ENCODE data around the gene CEP68.
"Not testable (repeated sequence)": the region's sequence is repeated elsewhere in the genome, so short reads cannot be mapped to it uniquely, and the experiment has no call there.

Gene CEP68

DNA sequence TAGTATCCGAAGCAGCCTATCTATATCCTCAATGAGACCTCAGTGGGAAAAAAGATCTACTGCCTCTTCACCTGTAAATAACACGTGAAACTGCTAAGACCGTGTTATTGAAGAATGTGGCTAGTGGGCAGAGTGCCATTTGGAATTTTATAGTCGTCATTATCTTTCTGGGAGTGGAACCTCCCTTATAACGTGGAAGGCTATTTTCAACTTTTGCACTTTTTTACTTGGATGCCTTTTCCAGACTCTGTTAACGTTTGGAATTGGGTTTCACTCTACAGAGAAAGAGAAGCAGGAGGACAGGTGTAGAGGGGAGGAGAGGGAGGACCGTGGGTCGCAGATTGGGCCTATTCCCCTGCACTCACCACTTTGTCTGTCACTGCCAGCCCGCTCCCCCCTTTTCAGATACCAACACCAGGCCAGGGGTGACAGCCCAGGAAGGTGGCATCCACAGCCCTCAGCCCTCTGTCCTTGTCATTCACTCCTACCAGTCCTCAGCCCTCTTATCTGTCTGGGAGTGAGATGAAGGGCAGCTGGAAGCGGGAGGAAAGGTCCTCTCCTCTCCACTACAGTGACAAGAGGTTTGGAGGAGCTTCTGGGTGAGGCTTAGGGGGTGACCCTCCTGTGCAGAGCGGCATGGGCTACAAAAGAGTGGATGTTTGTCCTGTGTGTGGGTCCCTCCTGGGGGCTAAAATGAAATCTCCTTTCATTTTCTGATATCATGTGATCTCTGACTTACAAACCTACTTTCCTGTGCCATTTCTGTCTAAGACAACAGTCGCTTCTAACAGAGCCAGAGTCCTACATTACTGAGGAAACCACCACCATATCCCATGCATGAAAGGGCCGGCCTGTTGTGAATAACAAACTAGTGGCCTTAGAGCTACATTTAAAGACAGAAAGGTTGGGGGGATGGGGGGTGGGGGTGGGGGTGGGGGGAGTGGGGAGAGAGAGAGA, 23.9 kb upstream of the CEP68 start:
- DNase-seq: peak; percentile 54

GRCh38 chr2:65033178-65033577, 23.0 kb upstream of the CEP68 start:
- no peak for DNase-seq

DNA sequence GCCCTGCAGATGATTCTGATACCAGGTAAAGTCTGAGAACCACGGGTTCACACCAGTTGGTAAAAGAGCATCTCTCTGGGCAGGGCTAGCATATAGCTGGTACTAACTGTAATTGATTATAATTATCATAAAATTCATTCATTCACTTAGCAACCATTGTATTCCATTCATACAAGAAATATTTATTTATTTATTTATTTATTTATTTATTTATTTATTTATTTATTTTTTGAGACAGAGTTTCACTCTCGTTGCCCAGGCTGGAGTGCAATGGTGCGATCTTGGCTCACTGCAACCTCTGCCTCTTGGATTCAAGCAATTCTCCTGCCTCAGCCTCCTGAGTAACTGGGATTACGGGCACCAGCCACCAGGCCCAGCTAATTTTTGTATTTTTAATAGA, 22.5 kb upstream of the CEP68 start:
- not testable (repeated sequence) for DNase-seq

DNA sequence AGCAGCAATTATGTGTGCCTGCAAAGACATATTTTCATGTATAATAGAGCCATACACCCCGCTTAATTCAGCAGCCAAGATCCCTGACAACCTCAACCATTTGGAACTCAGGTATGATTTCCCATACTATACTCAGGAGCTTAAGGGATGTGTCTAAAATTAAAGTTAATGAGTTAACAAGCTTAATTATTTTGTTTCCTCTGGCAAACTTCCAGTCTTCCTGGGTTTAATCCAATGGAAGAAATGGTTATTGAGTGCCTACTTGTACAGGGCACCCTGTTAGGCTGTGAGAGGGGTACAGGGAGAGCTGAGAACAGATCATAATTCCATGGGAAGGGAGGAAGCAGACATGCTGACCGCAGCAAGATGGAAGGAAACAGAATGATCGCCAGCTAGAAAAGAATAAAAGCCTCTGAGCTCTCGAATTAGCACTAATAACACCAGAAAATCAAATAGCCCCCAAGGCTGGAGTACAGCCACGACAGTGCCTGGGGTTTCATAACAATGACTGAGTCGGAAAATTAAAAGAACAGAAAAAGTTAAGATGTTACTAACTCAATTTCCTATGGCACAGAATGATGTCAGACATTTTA, 20.8 kb upstream of the CEP68 start:
- peak; percentile 92 for DNase-seq

DNA sequence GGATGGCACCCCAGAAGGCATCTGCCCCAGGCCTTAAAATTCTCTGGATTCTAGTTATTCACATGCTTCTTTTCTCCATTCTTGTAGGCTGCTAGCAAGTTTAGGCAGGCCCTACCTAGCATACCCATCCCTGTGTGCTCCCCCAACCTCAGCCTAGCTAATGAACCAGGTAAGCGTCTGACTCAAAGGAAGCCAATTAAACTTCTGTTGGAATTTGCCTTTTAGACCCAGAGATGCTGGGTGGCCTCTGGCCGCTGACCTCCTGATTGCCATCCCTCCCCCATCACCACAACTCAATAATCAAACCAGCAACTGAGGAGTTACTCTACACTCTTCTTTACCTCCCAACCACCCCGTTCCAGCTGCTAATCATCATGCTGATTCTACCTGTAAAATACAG, 19.0 kb upstream of the CEP68 start:
- DNase-seq: no peak

DNA sequence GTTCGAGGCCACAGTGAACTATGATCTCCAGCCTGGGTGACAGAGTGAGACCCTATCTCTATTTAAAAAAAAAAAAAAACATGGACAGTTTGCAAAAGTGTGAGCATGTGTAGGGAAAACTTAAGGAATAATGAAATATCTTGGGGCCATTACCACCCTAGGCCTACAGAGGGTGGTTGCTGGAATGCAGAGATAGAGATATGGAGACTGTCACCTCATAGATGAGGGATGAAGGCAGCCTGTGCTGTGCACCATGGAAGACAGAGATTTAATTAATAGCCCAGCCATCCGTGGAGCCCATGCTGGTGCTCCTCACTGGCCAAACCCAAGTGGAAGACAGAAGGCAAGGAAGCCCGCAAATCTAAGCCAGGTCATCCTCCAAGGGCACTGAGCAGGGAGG, 16.6 kb upstream of the CEP68 start:
- no peak for DNase-seq

DNA sequence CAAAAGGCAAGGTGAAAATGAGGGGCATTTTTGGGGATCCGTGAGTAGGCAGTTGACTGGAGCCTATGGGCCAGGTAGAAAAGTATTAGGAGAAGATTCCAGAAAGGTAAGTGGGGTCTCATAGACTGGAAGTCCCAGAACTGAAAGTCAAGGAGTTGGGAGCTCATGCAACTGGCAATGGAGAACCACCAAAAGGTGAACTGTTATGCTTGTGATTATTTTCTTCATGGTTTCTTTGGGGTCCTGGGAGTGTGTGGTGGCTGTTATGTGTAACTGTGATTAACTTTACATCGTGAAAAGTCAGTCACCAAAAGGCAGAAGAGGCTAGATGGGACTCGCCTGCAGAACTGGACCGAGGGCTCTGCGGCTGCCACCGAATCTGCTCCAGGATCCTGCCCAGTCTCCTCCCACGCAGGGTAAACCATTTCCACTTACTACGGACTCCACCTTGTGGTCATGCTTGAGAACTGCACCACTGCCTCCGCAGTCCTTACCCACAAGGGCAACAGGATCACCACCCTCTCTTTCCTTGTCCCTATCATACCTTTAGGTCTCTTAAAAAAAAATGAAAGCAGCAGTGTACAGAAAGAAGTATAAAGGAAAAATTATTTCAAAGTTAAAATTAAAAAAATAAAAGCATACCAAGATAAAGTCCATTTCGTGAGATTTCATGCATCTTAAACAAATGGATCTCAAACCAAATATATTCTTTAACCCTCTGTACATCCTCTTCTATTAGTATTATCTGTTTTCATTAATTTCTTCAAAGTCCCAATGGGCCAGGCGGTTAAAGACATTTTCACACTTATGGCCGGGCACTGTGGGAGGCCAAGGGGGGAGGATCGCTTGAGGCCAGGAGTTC, 15.6 kb upstream of the CEP68 start:
- DNase-seq: peak; percentile 73

DNA sequence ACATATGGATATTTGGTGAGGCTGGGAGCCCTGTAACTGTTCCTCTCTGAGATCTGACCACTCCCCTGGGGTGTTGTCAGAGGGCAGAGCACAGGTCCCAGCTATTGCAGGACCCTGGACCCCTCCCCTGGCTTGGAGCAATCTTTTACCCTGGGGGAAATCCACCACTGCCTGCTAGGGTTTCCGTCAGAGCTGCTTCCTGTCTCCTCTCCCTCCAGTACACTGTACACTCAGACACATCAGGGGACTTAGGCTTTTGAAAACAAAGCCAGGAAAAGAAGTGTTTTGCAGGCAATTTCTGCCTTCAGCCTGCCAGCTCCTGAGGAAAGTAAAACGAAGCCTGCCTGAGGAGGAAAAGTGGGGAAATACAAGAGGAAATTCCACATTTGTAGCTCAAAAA, 13.2 kb upstream of the CEP68 start:
- DNase-seq: no peak

- DNase-seq: no peak
Measured at GRCh38 chr2:65044097-65044735, 12.0 kb upstream of the CEP68 start.

DNA sequence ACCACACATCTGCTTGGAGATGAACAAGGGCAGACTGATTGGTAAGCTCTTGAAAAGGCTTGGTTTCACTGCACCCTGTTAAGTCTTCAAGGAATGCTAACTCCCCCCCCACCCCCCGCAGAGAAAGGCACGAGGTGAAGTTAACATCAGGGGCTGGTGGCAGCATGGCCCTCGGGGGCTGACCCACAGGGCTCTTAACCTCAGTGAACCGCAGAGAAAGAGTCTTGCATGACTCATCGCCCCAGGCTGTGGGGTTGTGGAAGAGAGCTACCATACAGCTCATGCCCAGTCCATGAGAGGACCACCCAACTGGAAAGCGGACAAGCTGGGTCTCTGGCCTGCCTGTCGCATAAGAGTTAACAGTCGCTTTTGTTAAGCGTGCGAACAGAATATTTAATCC, 10.6 kb upstream of the CEP68 start:
- DNase-seq: no peak

DNA sequence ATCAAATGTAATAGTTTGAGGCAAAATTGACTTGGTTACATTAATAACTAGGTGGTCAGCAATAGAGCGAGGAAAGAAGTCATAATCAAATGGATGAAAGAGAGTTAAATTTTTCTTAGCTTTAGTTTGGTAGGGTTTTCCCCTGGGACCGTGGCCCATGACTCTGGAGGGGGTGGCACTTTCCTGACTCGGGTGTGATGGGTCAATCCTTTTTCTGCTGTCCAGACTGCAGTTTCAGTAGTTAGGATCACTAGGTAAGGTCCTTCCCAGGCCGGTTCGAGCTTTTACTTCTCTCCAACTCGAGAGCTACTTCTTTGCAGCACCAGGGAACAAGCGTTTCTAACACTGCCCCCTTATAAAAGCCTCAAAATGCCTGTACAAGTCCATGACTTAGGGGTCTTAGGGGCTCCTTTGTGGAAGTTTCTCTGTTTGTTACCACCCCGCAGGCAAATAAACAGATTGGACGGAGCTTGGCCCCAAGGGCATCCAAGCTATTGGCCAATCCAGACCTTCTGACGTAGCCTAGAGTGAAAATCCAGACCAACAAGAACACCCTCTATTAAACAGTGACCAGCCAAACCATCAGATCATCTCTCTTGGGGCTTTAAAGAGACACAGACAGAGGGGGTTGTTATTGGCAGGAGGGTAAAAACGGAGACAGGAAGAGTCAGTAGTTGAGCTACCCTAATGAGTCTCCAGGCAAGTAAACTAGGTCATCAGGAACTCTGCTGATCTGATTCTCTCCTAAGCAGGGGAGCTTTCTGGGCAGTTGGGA, 9.4 kb upstream of the CEP68 start:
- DNase-seq: no peak

- no peak for DNase-seq
Measured at GRCh38 chr2:65049010-65049639, 7.1 kb upstream of the CEP68 start.

- no peak for DNase-seq
Measured at GRCh38 chr2:65050931-65051330, 5.3 kb upstream of the CEP68 start.

- DNase-seq: no peak
Measured at GRCh38 chr2:65053199-65053598, 3.0 kb upstream of the CEP68 start.

- DNase-seq: no peak
Measured at GRCh38 chr2:65054749-65055421, 1.3 kb upstream of the CEP68 start.

DNA sequence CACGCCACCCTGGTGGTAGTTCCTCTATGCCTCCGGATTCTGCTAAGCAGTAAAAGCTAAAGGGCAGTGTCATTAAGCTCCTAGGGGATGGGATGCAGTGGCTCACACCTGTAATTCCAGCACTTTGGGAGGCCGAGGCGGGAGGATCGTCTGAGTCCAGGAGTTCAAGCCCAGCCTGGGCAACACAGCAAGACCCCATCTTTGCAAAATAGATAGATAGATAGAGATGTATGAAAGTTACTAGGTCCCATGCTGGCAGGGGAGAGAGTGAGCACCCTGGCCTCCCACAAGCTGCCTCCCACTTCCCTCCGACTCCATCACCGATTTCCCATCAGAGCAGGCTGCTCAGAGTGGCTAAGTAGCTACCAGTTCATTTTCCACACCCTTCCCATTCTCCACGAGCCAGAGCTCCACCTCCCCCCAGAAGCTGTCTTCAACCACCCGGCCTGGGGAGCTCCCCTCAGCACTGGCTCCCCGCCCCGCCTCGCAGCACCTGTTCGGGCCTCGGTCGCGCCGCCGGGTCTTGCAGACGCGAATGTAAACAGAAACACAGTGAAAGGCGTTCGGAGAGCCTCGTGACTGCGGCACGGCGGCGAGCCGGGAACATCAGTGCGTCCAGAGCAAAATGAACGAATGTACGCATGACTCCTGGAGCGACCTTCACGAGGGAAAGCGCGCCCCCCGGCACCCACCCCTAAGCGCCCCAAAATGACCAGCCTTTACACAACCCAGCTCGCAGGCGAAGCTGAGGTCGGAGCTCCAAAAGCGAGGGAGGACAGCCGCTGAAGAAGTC, 598 bp upstream of the CEP68 start:
- DNase-seq: peak; percentile 77

DNA sequence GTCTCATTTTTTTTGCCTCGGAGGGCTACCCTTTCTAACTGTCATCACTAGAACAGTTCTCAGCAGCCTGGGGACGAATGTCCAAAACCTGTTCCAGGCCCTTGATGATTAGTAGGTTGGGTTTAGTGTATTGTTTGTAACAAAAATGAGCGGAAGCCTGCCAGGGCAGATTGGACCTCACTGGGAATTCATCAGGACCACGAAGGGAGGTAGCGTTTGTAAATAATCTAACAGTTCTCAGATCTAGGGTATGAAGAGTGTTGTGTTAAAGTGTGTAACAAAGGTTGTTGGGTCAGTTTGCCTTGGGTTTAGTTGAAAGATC, 799 bp downstream of the CEP68 start:
- no peak for DNase-seq

GRCh38 chr2:65057391-65058052, 1.3 kb downstream of the CEP68 start:
- peak; percentile 42 for DNase-seq

DNA sequence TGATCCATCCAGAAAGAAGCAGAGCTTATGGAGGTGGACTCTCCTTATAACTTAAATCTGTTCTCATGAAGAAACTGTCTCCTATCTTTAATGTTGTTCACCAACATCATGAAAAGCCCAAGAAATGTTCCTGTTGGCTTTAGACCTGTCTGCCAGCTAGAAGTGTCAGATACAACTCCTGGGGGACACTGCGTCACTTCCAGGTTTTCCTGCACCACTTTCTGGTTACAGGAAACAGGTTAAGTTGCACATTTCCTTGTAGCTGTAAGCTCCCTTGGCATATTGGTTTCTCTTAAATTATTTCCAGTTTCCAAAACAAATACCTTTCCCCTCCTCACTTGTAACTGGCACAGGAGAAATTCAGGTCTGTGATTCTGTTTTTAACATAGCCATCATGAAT, 2.9 kb downstream of the CEP68 start:
- DNase-seq: no peak
